SK-MEL-5 (cell line): ENCODE measurements around the gene DOK6. TPM values are rescaled to one million over a fixed set of nuclear protein-coding genes. Genes with fewer than 3 reads are reported as not detected.

Experiments used
- DNase-seq: peaks from one replicate; pipeline ENCODE4 v3.0.0-alpha.2; 2016; ENCODE audit warnings: low read depth, low spot score
- in situ Hi-C: cut with HindIII; loops from 2 replicates; pipeline ENCODE4 v1.10.0; 2016; ENCODE audit warnings: low sequenced_read_pairs, high pct_unique_total_duplicates, low pct_unique_long_range_greater_than_20kb
- total RNA-seq: library from RNA; depleted of rRNA; stranded (reverse); fragments of >200 nt; shearing (Covaris generic); gene quantifications from 2 replicates; pipeline ENCODE4 v1.2.3, GENCODE V29; 2014

The DOK6 gene
- total RNA-seq, 1 experiment from 2014 or later: 0.24 TPM

DNA sequence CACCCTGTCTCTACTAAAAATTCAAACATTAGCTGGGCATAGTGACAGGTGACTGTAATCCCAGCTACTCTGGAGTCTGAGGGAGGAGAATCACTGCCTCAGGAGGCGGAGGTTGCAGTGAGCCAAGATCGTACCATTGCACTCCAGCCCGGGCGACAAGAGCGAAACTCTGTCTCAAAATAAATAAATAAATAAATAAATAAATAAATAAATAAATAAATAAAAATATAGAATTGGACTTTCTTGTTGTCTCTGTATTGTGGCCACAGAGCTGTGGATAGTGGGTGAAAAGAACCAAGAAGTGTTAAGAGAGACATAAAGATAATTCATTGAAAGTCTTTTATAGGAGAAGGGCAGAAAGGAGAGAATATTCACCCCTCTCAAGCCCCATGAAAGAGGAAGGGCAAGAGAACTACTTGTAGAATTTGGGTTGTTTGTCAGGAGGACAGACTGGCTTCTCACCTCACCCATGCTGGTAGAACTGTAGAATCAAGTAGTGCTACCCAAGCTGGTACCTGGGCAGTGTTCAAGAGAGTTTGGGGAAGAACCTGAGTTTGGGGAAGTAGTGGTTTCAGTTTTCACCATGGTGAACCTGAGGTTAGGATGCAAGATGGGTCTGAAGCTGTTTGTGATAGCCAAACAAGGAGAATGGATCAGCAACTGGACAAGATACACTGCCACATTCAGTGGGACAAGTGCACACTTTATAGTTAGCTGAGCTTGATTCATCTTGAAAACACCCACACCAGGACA lies 290.5 kb downstream of the DOK6 start:
- in situ Hi-C loops: no loop called here
- DNase-seq: no peak

GRCh38 chr18:69697069-69697468 lies 296.4 kb downstream of the DOK6 start:
- no peak for DNase-seq
- in situ Hi-C loops: no loop called here

GRCh38 chr18:69697689-69698088 lies 297.0 kb downstream of the DOK6 start:
- no peak for DNase-seq
- in situ Hi-C loops: no loop called here

DNA sequence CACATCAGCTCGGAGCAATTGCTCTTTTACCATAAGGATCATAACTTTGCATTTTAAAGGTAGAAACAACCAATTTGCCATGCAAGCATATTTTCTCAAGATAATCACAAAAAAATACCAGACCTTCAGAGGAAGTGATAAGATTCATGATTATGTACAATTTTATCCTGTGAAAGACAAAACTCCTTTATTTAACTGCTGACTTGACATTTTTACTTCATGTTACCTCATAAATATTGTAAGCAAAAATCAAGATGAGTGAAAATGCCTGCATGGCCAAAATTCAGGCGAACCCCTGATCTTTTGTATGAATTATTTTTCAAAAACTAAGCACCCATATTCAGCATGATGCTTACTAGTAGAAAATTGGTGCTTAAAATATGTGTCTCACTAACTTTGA lies 300.6 kb downstream of the DOK6 start:
- in situ Hi-C loops: no loop called here
- DNase-seq: no peak

DNA sequence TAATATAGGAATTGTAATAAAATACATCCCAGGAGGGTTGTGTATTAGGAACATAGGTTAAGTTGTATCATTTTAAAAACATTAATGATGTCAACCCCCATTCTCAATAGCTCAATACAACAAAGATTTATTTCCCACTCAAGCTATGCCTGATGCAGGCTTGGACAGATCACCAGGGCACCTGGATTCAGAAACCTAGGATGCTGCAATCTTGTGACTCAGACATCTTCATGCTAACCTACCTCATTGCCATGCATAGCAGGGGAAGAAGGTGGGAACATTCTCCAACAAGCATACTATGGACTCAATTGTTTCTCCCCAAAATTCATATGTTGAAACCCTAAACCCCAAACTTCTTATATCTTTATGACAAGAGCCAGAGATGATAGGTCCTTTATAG lies 302.8 kb downstream of the DOK6 start:
- DNase-seq: no peak
- in situ Hi-C loops: no loop called here

- in situ Hi-C loops: no loop called here
- no peak for DNase-seq
Observed at GRCh38 chr18:69705987-69706386, 305.3 kb downstream of the DOK6 start.

- DNase-seq: no peak
- in situ Hi-C loops: no loop called here
Observed at GRCh38 chr18:69708844-69709243, 308.2 kb downstream of the DOK6 start.

DNA sequence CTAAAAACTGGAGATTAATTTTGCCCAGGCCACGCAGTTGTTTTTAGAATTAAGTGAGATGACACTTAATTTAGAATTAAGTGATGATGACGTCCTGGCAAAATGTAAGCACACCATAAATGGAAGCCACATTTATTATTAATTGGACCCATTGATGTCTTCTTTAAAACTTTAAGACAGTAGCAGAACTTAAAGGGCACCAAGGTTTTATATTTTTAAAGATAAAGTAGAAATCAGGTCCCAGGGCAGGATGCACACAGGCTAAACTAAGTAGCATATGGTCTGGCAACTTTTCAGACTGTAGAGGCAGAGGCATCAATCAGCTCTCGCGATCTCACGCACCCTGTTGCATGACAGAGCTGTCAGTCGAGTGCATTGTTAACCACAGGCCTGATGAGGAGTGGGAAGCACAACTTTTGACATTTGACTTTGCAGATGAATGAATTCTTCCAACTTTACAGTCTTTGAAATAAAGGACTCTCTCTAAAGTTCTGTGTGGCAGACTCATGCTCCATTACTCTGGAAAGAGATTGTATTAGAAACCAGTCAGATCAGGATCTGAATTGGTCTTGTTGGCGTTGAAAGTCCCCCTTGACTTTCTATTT lies 314.6 kb downstream of the DOK6 start:
- in situ Hi-C loops: no loop called here
- no peak for DNase-seq

DNA sequence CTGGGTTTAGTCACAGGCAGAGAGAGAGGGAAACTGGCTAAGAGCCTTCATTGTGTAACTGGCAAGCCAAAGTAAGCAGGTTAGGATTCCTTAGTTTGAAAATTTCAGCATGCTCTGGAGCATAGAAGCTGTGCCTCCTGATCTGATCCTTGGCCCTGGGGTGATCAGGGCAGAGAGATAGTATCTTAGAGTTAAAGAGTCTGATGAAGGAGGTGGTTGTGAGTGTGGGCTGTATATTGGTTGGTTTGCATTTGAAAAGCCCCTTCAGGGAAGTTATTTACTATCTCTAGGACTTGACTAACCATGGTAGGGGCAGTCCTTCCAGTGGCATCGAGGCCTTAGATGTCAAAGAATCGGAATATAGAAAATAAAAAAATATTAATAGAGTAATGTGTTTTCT lies 316.9 kb downstream of the DOK6 start:
- in situ Hi-C loops: no loop called here
- DNase-seq: no peak

- in situ Hi-C loops: no loop called here
- DNase-seq: peak; percentile 2
Observed at GRCh38 chr18:69718912-69719547, 318.3 kb downstream of the DOK6 start.

- in situ Hi-C loops: no loop called here
- DNase-seq: no peak
Observed at GRCh38 chr18:69720422-69720821, 319.7 kb downstream of the DOK6 start.

DNA sequence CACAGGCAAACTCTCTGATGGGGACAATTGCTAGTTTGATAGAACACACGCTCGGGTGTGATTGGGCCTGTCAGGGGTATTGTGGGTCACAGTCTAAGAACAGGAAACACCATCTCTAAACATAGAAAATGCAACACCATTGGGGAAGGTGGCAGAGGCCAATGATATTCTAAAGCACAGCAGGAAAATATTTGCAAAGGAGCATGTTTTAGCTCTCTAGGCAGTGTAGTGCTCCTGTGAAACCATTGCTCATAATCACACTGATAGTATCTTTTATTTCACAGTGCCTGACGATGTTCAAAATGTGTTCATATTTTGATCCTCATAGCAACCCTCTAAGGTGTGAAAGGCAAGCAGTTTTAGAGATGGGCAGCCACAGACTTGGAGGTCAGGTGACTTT lies 322.7 kb downstream of the DOK6 start:
- in situ Hi-C loops: no loop called here
- no peak for DNase-seq

GRCh38 chr18:69725009-69725408 lies 324.3 kb downstream of the DOK6 start:
- in situ Hi-C loops: no loop called here
- no peak for DNase-seq

DNA sequence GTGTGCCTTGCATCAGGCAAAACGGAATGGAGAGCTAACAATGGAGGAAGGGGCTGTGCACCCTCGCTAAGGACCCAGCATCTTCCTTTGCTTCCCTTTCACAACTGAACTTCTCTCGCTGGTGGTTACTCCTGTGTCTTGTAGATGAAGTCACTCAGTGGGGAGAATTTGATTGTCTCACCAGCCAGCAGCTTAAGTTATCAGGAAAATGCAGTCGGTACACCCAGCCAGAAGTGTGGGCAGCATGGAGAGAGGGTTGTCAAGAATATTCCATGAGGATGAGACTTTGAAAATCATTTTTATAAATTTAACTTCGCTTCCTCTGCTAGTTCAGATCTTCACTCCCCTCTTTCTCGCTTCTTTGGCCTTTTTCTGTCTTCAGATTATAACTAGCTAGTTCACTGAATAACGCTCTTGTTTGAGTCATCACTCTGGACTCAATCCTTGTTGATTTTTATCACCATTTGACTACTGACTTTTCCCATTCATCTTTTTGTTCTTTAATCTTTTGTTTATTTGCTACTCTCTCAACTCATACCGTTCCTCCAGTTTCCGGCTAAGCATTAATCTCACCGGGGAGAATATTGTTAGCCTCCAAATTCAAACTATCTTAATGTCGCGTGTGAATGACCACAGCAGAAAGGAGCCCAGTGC lies 325.3 kb downstream of the DOK6 start:
- in situ Hi-C loops: no loop called here
- no peak for DNase-seq

GRCh38 chr18:69727912-69728572 lies 327.4 kb downstream of the DOK6 start:
- DNase-seq: no peak
- in situ Hi-C loops: no loop called here

GRCh38 chr18:69730664-69731063 lies 330.0 kb downstream of the DOK6 start:
- in situ Hi-C loops: no loop called here

DNA sequence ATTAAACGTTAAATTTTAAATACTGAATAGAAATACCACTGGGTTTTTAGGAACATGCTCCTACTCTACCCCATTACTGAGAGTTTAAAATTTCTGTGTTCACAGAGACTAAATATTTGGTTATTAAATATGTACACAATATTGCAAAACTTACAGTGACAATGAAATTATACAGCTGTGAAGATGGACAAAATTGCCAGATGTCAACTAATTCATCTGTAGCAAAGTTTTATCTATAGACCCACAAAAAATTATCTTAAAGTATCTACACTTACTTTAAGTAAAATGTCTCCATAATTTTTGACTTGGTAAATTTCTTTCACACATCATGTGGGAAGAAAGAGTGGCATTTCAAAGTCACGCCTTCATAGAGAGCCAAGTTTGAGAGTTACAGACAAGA lies 333.8 kb downstream of the DOK6 start:
- in situ Hi-C loops: no loop called here
- no peak for DNase-seq

More at GRCh38 chr18:69730664-69731063, 330.0 kb downstream of the DOK6 start:
- no peak for DNase-seq

- DNase-seq: no peak
- in situ Hi-C loops: no loop called here
Observed at GRCh38 chr18:69736730-69737129, 336.0 kb downstream of the DOK6 start.
